Measurements from ENCODE around the gene EEF1A2.
A peak's percentile ranks its signal among the peaks of the same experiment; 100 is the strongest.

The EEF1A2 gene

GRCh38 chr20:63498960-63499337 lies at the start of gene EEF1A2:
Gene EEF1A2, minus strand, starts transcription at chr20:63499083. Its CDS starts 1,320 bp downstream, at chr20:63497763.
- DNase-seq, result peak; percentile 57 to 58

- DNase-seq, result no peak
These were observed 49.7 kb upstream of the EEF1A2 start for GRCh38 chr20:63548542-63548941.

DNA sequence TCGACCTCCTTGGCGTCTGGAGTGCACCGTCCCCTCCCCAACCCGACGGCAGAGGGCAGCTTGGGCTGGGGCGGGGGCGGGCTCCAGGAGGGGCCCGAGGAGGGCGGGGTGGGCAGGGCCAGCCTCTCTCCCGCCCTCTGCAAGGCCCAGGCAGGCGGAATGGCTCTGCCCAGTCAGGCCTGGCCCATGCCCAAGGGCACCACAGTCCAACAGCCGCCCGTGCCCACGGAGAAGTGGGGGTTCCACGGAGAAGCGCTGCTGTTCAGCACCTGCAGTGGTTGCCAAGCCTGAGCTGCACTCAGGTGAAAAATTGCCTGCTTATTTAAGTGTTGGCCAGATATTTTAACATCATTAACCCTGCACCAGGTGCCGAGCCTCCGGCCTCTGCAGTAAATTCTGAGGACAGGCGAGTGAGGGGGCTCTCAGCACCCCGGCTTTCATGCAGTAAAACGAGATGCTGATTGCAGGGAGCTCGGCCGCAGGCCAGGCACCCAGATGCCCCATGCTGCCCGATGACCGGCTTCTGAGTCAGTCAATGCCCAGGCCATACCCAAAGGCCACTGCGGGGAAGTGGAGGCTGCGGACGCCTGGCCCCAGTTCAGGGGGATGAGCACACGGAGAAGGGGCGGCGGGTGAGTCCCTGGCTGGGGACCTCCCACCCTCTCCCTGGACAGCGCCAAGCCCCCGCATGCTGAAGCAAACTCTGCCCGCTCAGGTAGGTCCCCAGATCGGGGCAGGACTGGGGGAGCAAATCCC lies 49.0 kb upstream of the EEF1A2 start, which contains the start of gene SRMS:
Gene SRMS (minus strand): TSS at position 25 of the 756 bp plus-strand sequence. CDS start 286 bp downstream, outside the sequence.
- DNase-seq, result no peak

- no peak for DNase-seq
These were observed 48.3 kb upstream of the EEF1A2 start for GRCh38 chr20:63546956-63547724.

DNA sequence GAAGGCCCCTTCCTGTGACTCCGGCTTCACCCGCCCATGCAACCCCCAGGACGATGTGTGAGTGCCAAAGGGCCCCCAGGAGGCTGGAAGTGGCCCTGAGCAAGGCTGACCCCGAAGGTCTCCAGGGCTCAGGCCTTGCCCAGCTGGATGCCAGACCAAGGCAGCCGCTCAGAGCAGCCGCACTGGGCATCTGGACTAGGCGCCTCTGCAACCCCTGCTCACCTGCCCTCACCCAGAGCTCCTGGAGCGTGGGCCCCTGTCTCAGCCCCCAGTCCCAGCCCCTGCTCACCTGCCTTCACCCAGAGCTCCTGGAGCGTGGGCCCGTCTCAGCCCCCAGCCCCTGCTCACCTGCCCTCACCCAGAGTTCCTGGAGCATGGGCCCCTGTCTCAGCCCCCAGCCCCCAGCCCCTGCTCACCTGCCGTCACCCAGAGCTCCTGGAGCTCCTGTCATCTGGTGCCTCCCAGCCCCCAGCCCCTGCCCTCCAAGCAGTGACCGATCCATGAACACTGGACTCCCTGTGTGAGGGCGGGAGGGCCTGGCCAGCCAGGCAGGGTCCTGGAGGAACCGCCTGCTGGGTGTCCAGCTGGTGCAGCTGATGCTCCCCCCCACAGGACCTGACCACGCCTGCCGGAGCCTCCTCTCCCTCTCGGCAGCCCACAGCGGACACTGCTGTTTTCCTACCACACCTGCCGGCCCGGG lies 47.5 kb upstream of the EEF1A2 start:
- no peak for DNase-seq

GRCh38 chr20:63545814-63546213 lies 46.9 kb upstream of the EEF1A2 start:
- no peak for DNase-seq

GRCh38 chr20:63544958-63545516 lies 46.2 kb upstream of the EEF1A2 start:
- DNase-seq, result no peak

- DNase-seq, result no peak
These were observed 45.5 kb upstream of the EEF1A2 start for GRCh38 chr20:63544241-63544957.

GRCh38 chr20:63543733-63544132 lies 44.9 kb upstream of the EEF1A2 start:
- no peak for DNase-seq

DNA sequence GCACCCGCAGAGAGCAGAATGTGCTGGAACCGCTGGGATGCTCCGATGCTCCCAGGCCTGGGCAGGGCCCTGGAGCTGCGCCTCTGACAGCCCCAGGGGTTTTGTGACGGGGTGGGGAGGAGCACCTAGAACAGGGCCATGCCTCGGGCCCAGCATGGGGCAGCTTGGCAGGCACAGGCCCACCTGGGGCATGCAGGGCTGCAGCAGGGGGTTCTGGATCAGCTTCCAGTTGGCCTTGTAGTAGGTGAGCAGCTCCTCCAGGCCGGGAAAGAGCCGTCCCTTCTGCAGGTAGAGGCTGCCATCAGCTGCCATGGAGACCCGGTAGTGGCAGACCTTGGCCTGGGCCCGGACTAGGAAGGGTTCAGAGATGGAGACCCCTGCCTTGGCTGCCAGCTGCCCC lies 44.2 kb upstream of the EEF1A2 start:
- no peak for DNase-seq

DNA sequence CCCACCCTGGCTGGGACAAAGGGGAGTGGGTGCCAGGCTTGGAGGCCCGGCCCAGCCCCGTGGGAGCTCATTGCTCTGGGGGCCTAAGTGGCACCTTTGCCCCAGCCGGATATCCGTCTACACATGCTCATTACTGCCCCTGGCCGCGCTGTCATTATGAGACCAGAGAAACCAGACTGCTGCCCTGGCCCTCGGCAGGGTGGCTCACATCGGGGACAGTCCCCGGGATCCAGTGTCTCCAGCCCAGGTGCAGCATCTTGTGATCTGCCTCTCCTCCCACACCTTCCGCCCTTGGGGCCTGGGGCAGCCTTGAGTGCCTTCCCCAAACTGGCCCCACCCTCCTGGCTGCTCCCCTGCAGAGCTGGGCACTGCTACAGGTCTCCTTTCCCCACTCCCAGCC lies 43.8 kb upstream of the EEF1A2 start:
- DNase-seq, result peak in 1 of 2 donors; percentile 35

GRCh38 chr20:63542031-63542559 lies 43.2 kb upstream of the EEF1A2 start:
- DNase-seq, result no peak

DNA sequence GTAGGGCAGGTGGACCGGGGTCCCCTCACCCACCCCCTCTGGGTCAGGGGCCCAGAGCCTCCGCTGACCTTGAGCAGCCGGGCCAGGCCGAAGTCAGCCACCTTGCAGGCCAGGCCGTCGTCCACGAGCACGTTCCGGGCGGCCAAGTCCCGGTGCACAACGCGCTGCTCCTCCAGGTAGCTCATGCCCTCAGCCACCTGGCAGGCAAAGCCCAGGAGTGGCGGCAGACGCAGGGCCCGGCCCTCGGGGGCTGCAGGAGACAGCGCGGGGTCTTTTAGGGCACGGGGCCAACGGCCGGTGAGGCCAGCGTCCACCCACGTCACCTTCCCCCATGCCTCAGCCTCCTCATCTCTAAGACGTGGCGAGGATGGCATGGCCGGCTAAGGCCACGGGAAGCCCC lies 42.5 kb upstream of the EEF1A2 start:
- DNase-seq, result no peak

DNA sequence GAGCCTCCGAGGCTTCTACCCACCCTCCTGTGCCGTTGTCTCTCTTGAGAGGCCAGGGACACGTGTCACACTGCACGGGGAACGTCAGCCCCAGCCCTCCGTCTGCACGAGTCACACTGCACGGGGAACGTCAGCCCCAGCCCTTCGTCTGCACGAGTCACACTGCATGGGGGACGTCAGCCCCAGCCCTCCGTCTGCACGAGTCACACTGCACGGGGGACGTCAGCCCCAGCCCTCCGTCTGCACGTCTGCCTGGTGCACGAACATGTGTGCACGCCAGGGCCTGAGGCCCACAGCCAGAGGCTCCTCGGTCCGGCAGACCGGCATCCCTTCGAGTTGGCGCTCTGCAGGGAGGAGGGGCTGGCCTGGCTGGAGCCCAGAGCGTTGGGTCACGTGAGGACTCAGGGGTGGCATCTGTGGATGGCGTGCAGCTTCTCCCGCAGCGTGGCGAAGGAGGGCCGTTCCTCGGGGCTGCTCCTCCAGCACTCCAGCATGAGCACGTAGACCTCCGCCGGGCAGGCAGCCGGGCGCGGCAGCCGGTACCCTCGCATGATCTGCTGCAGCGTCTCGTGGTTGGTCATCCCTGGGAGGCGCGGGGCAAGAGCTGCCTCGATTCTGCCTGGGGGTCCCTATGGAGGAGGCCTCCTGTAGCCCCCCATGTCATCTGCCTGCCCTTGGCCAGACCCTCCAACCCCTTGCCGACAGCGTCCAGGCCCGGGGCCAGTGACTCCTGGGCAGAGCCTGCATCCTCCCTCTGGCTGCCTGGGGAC lies 41.7 kb upstream of the EEF1A2 start:
- no peak for DNase-seq

- DNase-seq, result no peak
These were observed 40.8 kb upstream of the EEF1A2 start for GRCh38 chr20:63539441-63540370.

GRCh38 chr20:63539092-63539430 lies 40.2 kb upstream of the EEF1A2 start:
- no peak for DNase-seq

GRCh38 chr20:63538204-63539091 lies 39.6 kb upstream of the EEF1A2 start:
- peak; percentile 57 to 68 for DNase-seq

DNA sequence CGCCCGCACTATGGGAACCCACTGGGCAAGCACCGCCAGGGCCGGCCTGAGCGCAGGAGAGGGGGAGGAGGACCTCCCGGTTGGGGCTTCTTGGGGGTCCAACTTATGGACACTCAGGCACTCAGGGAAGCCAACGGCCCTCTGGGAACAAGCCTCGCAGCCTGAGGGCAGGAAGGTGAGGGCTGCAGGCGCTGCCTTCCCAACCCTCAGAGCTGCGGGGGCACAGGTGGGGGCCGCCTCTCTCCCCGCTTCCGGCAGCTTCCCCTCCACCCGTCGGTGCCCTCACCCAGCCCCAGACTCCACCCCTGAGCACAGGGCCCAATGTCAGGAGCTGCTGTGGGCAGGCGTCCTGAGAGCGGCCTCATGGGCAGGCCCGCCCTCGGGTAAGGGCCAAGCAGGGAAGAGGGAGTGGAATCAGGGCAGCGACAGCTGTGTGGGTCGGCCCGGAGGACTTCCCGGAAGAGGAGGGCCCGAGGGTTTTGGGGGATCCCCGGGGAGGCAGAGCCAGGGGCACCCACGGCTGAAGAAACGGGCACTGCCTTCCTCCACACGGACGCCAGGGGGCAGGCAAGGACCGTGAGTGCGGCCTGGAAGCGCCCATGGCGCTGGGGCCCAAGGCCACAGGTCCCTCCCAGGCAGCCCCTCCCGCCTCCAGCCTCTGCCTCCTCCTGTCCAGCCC lies 38.8 kb upstream of the EEF1A2 start:
- DNase-seq, result peak; percentile 97
